SK-N-SH treated with all-trans-retinoic acid at 6 μM for 48 hours (cell line): ENCODE measurements around the gene RGS4.
"Not testable (repeated sequence)": the region's sequence is repeated elsewhere in the genome, so short reads cannot be mapped to it uniquely, and the experiment has no call there.

ENCODE experiments used
- ATAC-seq: fragments of 200-7000 bp; cut with Tn5 transposase; 3 replicates; pipeline ENCODE4 v1.9.1; 2020; ENCODE audit warnings: mild to moderate bottlenecking, moderate library complexity
- ARNTL ChIP-seq: fragments of 450-650 bp; formaldehyde crosslinking; IDR thresholded peaks from 2 replicates; pipeline ENCODE4 v1.5.0; 2020; ENCODE audit warnings: low read depth, mild to moderate bottlenecking, moderate library complexity, borderline replicate concordance
- BACH2 ChIP-seq: fragments of 250-450 bp; sonication (Bioruptor Pico); IDR thresholded peaks from 2 replicates; pipeline ENCODE4 v1.9.0; 2021; ENCODE audit warnings: mild to moderate bottlenecking, borderline replicate concordance
- CSDC2 ChIP-seq: fragments of 250-450 bp; sonication (Bioruptor Pico); IDR thresholded peaks from 2 replicates; pipeline ENCODE4 v1.5.0; 2020; ENCODE audit warnings: mild to moderate bottlenecking, moderate library complexity
- ESRRG ChIP-seq: fragments of 250-450 bp; sonication (Bioruptor Pico); IDR thresholded peaks from 2 replicates; pipeline ENCODE4 v1.6.1; 2021; ENCODE audit warnings: mild to moderate bottlenecking
- GLIS3 ChIP-seq: fragments of 250-450 bp; sonication (Bioruptor Pico); IDR thresholded peaks from 2 replicates; pipeline ENCODE4 v1.5.0; 2020; ENCODE audit warnings: mild to moderate bottlenecking, moderate library complexity
- ISL1 ChIP-seq: fragments of 250-450 bp; sonication (Bioruptor Pico); IDR thresholded peaks from 2 replicates; pipeline ENCODE4 v2.1.2; 2022; ENCODE audit warnings: mild to moderate bottlenecking, moderate library complexity
- OSR1 ChIP-seq: fragments of 250-450 bp; sonication (Bioruptor Pico); IDR thresholded peaks from 2 replicates; pipeline ENCODE4 v1.8.0; 2022; ENCODE audit warnings: moderate library complexity, mild to moderate bottlenecking, inconsistent platforms
- PATZ1 ChIP-seq: fragments of 250-450 bp; sonication (Bioruptor Pico); IDR thresholded peaks from 2 replicates; pipeline ENCODE4 v1.8.0; 2020; ENCODE audit warnings: mild to moderate bottlenecking, moderate library complexity, borderline replicate concordance
- PPARA ChIP-seq: fragments of 250-450 bp; sonication (Bioruptor Pico); IDR thresholded peaks from 2 replicates; pipeline ENCODE4 v1.5.0; 2020; ENCODE audit warnings: mild to moderate bottlenecking, borderline replicate concordance
- RARB ChIP-seq: fragments of 250-450 bp; sonication (Bioruptor Pico); IDR thresholded peaks from 2 replicates; pipeline ENCODE4 v1.8.0; 2021; ENCODE audit warnings: mild to moderate bottlenecking, moderate library complexity
- SNAI2 ChIP-seq: fragments of 250-450 bp; sonication (Bioruptor Pico); IDR thresholded peaks from 2 replicates; pipeline ENCODE4 v1.5.0; 2020; ENCODE audit warnings: mild to moderate bottlenecking, moderate library complexity
- TCF4 ChIP-seq: fragments of 250-450 bp; sonication (Bioruptor Pico); IDR thresholded peaks from 2 replicates; pipeline ENCODE4 v1.8.0; 2021; ENCODE audit warnings: mild to moderate bottlenecking, moderate library complexity, borderline replicate concordance
- TOX ChIP-seq: fragments of 250-450 bp; sonication (Bioruptor Pico); IDR thresholded peaks from 2 replicates; pipeline ENCODE4 v1.8.0; 2021; ENCODE audit warnings: mild to moderate bottlenecking, moderate library complexity, borderline replicate concordance
- ZC3H10 ChIP-seq: fragments of 250-450 bp; sonication (Bioruptor Pico); IDR thresholded peaks from 2 replicates; pipeline ENCODE4 v1.5.1; 2021; ENCODE audit warnings: mild to moderate bottlenecking, moderate library complexity
- ZFP3 ChIP-seq: fragments of 250-450 bp; sonication (Bioruptor Pico); IDR thresholded peaks from 2 replicates; pipeline ENCODE4 v1.5.0; 2020; ENCODE audit warnings: mild to moderate bottlenecking, moderate library complexity
- ZNF70 ChIP-seq: fragments of 450-650 bp; formaldehyde crosslinking; IDR thresholded peaks from 2 replicates; pipeline ENCODE4 v1.5.0; 2020; ENCODE audit warnings: mild to moderate bottlenecking, moderate library complexity
- ZNF8 ChIP-seq: fragments of 450-650 bp; formaldehyde crosslinking; IDR thresholded peaks from 2 replicates; pipeline ENCODE4 v1.5.0; 2020; ENCODE audit warnings: mild to moderate bottlenecking, moderate library complexity
- TF ChIP-seq, protein P1 (sequence below): fragments of 250-450 bp; sonication (Bioruptor Pico); IDR thresholded peaks from 2 replicates; pipeline ENCODE4 v1.5.1; 2020; ENCODE audit warnings: low read depth, mild to moderate bottlenecking, moderate library complexity
- TF ChIP-seq, protein P2 (sequence below): fragments of 250-450 bp; sonication (Bioruptor Pico); IDR thresholded peaks from 2 replicates; pipeline ENCODE4 v1.5.1; 2021; ENCODE audit warnings: mild to moderate bottlenecking, moderate library complexity
- TF ChIP-seq, protein P3 (sequence below): fragments of 250-450 bp; sonication (Bioruptor Pico); IDR thresholded peaks from 2 replicates; pipeline ENCODE4 v1.8.0; 2021; ENCODE audit warnings: low read depth, mild to moderate bottlenecking, moderate library complexity, borderline replicate concordance

RGS4 gene

GRCh38 chr1:163083690-163084089 is 14.5 kb downstream of the RGS4 start (continued):
- TF ChIP-seq, protein P1, sequence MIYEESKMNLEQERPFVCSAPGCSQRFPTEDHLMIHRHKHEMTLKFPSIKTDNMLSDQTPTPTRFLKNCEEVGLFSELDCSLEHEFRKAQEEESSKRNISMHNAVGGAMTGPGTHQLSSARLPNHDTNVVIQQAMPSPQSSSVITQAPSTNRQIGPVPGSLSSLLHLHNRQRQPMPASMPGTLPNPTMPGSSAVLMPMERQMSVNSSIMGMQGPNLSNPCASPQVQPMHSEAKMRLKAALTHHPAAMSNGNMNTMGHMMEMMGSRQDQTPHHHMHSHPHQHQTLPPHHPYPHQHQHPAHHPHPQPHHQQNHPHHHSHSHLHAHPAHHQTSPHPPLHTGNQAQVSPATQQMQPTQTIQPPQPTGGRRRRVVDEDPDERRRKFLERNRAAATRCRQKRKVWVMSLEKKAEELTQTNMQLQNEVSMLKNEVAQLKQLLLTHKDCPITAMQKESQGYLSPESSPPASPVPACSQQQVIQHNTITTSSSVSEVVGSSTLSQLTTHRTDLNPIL (CRISPR knock-in tag), result no peak
- TF ChIP-seq ISL1, result no peak
- TF ChIP-seq GLIS3, result no peak
- no peak for TF ChIP-seq ZNF70 (CRISPR knock-in tag)
- TF ChIP-seq TCF4 (CRISPR knock-in tag), result no peak
- no peak for TF ChIP-seq ESRRG (CRISPR knock-in tag)
- TF ChIP-seq PPARA, result no peak
- TF ChIP-seq, protein P2, sequence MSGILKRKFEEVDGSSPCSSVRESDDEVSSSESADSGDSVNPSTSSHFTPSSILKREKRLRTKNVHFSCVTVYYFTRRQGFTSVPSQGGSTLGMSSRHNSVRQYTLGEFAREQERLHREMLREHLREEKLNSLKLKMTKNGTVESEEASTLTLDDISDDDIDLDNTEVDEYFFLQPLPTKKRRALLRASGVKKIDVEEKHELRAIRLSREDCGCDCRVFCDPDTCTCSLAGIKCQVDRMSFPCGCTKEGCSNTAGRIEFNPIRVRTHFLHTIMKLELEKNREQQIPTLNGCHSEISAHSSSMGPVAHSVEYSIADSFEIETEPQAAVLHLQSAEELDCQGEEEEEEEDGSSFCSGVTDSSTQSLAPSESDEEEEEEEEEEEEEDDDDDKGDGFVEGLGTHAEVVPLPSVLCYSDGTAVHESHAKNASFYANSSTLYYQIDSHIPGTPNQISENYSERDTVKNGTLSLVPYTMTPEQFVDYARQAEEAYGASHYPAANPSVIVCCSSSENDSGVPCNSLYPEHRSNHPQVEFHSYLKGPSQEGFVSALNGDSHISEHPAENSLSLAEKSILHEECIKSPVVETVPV (CRISPR knock-in tag), result no peak
- TF ChIP-seq CSDC2, result no peak
- TF ChIP-seq TOX, result no peak

GRCh38 chr1:163084330-163084729 is 15.2 kb downstream of the RGS4 start:
- ATAC-seq, result peak; percentile 61
- TF ChIP-seq ARNTL (CRISPR knock-in tag) (no peak), ZC3H10 (CRISPR knock-in tag) (peak; percentile 89)
- TF ChIP-seq, all 23 proteins: peak for 1

DNA sequence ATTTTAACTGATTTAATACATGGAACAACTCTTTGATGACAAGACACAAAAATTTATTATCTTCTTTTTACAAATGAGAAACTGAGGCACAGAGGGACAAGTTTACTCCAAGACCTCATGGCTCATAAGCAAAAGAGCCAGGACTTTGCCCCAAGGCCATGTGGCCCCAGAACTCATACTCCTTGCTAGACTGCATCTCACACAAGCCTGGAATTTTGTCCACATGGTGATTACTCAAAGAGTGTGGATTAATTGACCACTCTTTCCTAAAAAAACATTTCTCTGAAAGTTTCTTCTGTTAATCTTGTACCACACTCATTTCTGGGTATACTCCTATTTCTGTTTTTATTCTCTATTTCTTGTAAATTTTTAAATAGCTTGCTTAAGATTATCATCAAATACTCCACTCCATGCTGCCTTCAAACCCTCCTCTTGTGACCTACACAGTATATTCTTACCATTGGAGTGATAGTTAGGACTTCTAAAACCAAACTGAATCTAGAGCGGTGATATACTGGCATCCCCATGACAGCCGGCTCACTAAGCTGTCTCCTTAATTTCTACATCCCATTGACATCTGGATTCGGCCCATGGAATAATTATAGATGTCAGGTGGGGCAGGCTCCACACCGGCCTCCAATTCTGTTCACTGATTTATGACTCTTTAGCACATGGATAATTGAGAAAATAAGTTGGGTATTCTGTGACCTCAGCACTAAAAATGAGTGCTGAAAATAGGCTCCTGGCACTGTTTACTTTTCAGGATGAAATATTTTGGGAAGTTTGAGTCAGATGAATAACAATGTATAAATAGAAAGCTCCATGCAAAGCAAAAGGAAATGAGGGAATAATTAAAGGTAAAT is 16.1 kb downstream of the RGS4 start:
- ATAC-seq, result peak; percentile 56
- no peak for TF ChIP-seq OSR1 (CRISPR knock-in tag)
- TF ChIP-seq ESRRG (CRISPR knock-in tag), result no peak
- TF ChIP-seq GLIS3, result no peak
- no peak for TF ChIP-seq PATZ1 (CRISPR knock-in tag)
- TF ChIP-seq ZFP3, result no peak
- TF ChIP-seq SNAI2, result no peak
- no peak for TF ChIP-seq ZNF70 (CRISPR knock-in tag)
- TF ChIP-seq, protein P3, sequence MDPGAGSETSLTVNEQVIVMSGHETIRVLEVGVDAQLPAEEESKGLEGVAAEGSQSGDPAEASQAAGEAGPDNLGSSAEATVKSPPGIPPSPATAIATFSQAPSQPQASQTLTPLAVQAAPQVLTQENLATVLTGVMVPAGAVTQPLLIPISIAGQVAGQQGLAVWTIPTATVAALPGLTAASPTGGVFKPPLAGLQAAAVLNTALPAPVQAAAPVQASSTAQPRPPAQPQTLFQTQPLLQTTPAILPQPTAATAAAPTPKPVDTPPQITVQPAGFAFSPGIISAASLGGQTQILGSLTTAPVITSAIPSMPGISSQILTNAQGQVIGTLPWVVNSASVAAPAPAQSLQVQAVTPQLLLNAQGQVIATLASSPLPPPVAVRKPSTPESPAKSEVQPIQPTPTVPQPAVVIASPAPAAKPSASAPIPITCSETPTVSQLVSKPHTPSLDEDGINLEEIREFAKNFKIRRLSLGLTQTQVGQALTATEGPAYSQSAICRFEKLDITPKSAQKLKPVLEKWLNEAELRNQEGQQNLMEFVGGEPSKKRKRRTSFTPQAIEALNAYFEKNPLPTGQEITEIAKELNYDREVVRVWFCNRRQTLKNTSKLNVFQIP (CRISPR knock-in tag), result no peak
- peak; percentile 11; the same call in 1 of the 2 replicates for TF ChIP-seq TOX
- TF ChIP-seq, protein P1 (CRISPR knock-in tag), result no peak
- 0 out of 2 replicates have a peak, but pooled peaks have one; percentile 46 for TF ChIP-seq RARB (CRISPR knock-in tag)

DNA sequence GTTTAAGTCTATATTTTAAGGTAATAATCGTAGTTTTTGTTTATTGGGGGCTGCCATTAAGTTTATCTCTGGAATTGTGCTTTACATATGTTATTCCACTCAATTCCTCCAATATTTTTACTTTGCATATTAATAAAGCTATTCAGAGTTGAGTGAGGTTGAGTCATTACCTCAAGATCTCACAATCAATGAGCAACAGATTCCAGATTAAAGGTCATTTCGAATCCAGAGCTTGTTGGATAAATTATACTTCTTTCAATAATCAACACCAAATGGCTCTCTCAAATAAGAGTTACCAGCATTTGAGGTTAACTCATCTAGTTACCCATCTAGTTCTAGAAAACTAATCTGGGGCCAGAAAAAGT is 16.7 kb downstream of the RGS4 start:
- ATAC-seq, result no peak
- TF ChIP-seq, protein P1 (CRISPR knock-in tag), result no peak
- TF ChIP-seq ARNTL (CRISPR knock-in tag) (no peak), BACH2 (CRISPR knock-in tag) (no peak), ZFP3 (no peak), ZNF8 (CRISPR knock-in tag) (no peak)

DNA sequence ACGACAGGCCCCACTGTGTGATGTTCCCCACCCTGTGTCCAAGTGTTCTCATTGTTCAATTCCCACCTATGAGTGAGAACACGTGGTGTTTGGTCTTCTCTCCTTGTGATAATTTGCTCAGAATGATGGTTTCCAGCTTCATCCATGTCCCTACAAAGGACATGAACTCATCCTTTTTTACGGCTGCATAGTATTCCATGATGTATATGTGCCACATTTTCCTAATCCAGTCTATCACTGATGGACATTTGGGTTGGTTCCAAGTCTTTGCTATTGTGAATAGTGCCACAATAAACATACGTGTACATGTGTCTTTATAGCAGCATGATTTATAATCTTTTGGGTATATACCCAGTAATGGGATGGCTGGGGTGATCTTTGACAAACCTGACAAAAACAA is 20.0 kb downstream of the RGS4 start:
- ATAC-seq, result not testable (repeated sequence)
